Left lung (tissue), 10 donors: Measurements from ENCODE around the gene MYLK. TPM values are rescaled to one million over a fixed set of nuclear protein-coding genes. Genes with fewer than 3 reads are reported as not detected.

Experiments used
- ATAC-seq: fragments of 200-7000 bp; cut with Tn5 transposase; one replicate; pipeline ENCODE4 v1.9.1; 2020; ENCODE audit warnings: moderate library complexity
- DNase-seq, 4 donors: peaks; one replicate each; pipeline ENCODE4 v3.0.0-alpha.2; 2013 to 2020
- H3K27ac ChIP-seq, 2 donors: fragments of 200-600 bp; sonication (generic) in 1 of 2; one replicate each; pipeline versions ENCODE4 v1.5.0 to v1.8.0; 2020 to 2021
- H3K27me3 ChIP-seq, 2 donors: fragments of 200-600 bp; sonication (generic) in 1 of 2; one replicate each; pipeline versions ENCODE4 v1.5.0 to v1.8.0; 2020 to 2021
- H3K36me3 ChIP-seq, 2 donors: fragments of 200-600 bp; sonication (generic) in 1 of 2; one replicate each; pipeline versions ENCODE4 v1.5.0 to v1.8.0; 2020 to 2021
- H3K4me1 ChIP-seq, 2 donors: fragments of 200-600 bp; one replicate each; pipeline ENCODE4 v1.8.0; 2021
- H3K4me3 ChIP-seq, 2 donors: fragments of 200-600 bp; sonication (generic) in 1 of 2; one replicate each; pipeline versions ENCODE4 v1.5.0 to v1.8.0; 2020 to 2021; ENCODE audit warnings: mild to moderate bottlenecking in 1 of 2
- H3K9me3 ChIP-seq, 2 donors: fragments of 200-600 bp; sonication (generic) in 1 of 2; one replicate each; pipeline versions ENCODE4 v1.5.0 to v1.8.0; 2020 to 2021
- CTCF ChIP-seq, 2 donors: fragments of 200-600 bp; sonication (generic) in 1 of 2; IDR thresholded peaks; one replicate each; pipeline versions ENCODE4 v1.5.0 to v1.8.0; 2021; ENCODE audit warnings: antibody characterized with exemption in 2 of 2
- intact Hi-C, 2 donors: fragments of 100-400 bp; cut with DNase I; formaldehyde crosslinking; loops; one replicate each; pipeline versions ENCODE4 v1.11.2 to v1.14.2; 2022
- polyA plus RNA-seq, 6 donors: library from polyadenylated mRNA; unstranded; fragments of 120-200 nt; gene quantifications; one replicate each; pipeline ENCODE4 v1.2.1, GENCODE V29; 2013; ENCODE audit not compliant: insufficient read length in 6 of 6
- total RNA-seq, 2 donors: library from RNA; stranded (reverse); fragmentation: NEBNext Ultra II Directional; extraction: Animal tissue kit (Norgen Biotek cat#: 25700); gene quantifications; one replicate each; pipeline ENCODE4 v1.2.1, GENCODE V29; 2021
- donor health status: DM: no; HTN: yes; CAD: no.
- donor health status: DM: no; HTN: no; CAD: no.

MYLK gene
- total and polyA plus RNA-seq, 8 donors = 155 to 468 (median 410) TPM

- Histone ChIP-seq H3K9me3 (no peaks in the 10 kb centered on the region), H3K27ac (no peak overlapping the region), H3K4me3 (no peak overlapping the region), H3K27me3 (no peaks in the 10 kb centered on the region), H3K4me1 (no peaks in the 10 kb centered on the region), H3K36me3 (no peaks in the 10 kb centered on the region)
- ATAC-seq (no peak), DNase-seq (no peak)
- TF ChIP-seq CTCF (IDR thresholded peaks at IDR 0.05) = no peak
- intact Hi-C loops = no loop called here
Observed at GRCh38 chr3:123768480-123769355, 115.4 kb downstream of the MYLK start.

GRCh38 chr3:123767564-123768292, 116.4 kb downstream of the MYLK start:
- no peaks in the 10 kb centered on the region for H3K9me3 ChIP-seq
- no peaks in the 10 kb centered on the region for H3K4me1 ChIP-seq
- ATAC-seq = no peak
- no peak overlapping the region for H3K4me3 ChIP-seq
- intact Hi-C loops = no loop called here
- TF ChIP-seq CTCF (IDR thresholded peaks at IDR 0.05) = no peak
- no peak for DNase-seq
- H3K27ac ChIP-seq = no peak overlapping the region
- H3K36me3 ChIP-seq = no peaks in the 10 kb centered on the region
- no peaks in the 10 kb centered on the region for H3K27me3 ChIP-seq

GRCh38 chr3:123767009-123767372, 117.1 kb downstream of the MYLK start:
- DNase-seq = no peak
- Histone ChIP-seq H3K4me1 (no peaks in the 10 kb centered on the region), H3K9me3 (no peaks in the 10 kb centered on the region), H3K27me3 (no peaks in the 10 kb centered on the region), H3K27ac (no peak overlapping the region), H3K36me3 (no peaks in the 10 kb centered on the region), H3K4me3 (no peak overlapping the region)
- no peak for TF ChIP-seq CTCF (IDR thresholded peaks at IDR 0.05)
- intact Hi-C loops = no loop called here
- ATAC-seq = no peak

GRCh38 chr3:123766193-123767008, 117.7 kb downstream of the MYLK start:
- Histone ChIP-seq H3K9me3 (no peaks in the 10 kb centered on the region), H3K36me3 (no peaks in the 10 kb centered on the region), H3K4me1 (no peaks in the 10 kb centered on the region), H3K4me3 (no peak overlapping the region), H3K27me3 (no peaks in the 10 kb centered on the region), H3K27ac (peak overlapping the region in 1 of 2 donors; percentile 51)
- ATAC-seq = peak; percentile 76
- TF ChIP-seq CTCF (IDR thresholded peaks at IDR 0.05) = no peak
- intact Hi-C loops = no loop called here
- DNase-seq = peak in 1 of 4 donors; percentile 56
